Right renal cortex interstitium (tissue), 3 donors: Measurements from ENCODE around the gene C20orf144. TPM values are rescaled to one million over a fixed set of nuclear protein-coding genes. Genes with fewer than 3 reads are reported as not detected.
"Not testable (repeated sequence)": the region's sequence is repeated elsewhere in the genome, so short reads cannot be mapped to it uniquely, and the experiment has no call there.

ENCODE experiments used
- DNase-seq, 3 donors: peaks; one replicate each; pipeline ENCODE4 v3.0.0-alpha.2; 2013; ENCODE audit warnings: low read depth in 3 of 3, low spot score in 2 of 3
- polyA plus RNA-seq, 3 donors: library from polyadenylated mRNA; unstranded; fragments of 120-200 nt; gene quantifications; one replicate each; pipeline ENCODE4 v1.2.1, GENCODE V29; 2013; ENCODE audit not compliant: insufficient read length in 3 of 3

Gene C20orf144
- polyA plus RNA-seq, 3 donors, result 0.16 to 0.21 (median 0.19) TPM

DNA sequence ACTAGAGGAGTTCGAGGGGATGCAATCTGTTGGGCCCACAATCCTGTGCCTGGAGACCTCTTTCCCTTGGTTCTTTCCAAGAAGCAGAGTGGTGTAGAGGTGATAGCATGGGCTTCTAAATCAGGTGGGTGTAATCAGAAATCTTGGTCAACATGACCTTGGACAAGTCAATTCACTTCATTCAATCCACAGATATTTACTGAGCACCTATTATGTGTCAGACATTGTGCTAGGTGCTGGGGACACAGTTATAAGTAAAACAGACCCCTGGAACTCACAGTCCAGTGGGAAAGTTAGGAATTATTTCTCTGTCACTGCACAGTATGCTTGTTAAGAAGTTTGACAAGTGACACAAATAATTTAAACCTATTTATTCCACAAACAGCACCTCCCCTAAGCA, 27.4 kb downstream of the C20orf144 start:
- no peak for DNase-seq

DNA sequence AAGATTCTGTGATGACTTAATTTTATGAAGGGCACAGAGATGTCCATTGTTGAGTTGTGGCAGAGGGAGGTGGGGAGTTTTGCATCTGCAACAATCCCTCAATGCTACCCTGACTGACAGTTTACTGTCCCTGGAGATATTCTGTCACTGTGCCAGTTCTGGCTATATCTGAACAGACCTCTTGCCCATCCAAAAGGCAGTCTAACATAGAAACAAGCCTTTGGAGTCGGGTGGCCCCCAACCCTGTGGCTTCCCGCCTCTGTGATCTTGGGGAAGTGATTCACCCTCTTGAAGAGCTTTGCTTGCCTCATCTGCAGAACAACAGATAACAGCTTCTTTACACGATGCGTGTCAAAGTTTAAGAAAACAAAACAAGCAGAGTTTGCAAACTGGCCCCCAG, 27.8 kb downstream of the C20orf144 start:
- DNase-seq, result no peak

DNA sequence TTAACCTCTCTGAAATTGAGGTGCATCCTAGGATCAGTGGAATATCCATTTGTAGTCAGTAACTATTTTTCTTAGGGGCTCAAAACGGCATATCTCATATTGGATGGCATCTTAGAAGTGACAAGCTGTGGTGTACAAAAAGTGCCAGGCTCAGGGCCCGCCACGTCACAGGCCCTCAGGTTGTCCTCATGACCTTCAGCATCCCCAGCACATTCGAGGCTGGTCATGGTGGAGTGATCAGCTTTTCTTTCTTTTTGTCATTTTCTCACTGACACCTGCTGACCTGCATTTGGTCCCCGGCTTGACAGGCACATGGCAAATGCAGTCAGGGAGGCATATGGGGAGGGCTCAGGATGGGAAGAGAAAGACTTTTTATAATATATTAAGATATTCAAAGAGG, 31.2 kb downstream of the C20orf144 start:
- no peak for DNase-seq

DNA sequence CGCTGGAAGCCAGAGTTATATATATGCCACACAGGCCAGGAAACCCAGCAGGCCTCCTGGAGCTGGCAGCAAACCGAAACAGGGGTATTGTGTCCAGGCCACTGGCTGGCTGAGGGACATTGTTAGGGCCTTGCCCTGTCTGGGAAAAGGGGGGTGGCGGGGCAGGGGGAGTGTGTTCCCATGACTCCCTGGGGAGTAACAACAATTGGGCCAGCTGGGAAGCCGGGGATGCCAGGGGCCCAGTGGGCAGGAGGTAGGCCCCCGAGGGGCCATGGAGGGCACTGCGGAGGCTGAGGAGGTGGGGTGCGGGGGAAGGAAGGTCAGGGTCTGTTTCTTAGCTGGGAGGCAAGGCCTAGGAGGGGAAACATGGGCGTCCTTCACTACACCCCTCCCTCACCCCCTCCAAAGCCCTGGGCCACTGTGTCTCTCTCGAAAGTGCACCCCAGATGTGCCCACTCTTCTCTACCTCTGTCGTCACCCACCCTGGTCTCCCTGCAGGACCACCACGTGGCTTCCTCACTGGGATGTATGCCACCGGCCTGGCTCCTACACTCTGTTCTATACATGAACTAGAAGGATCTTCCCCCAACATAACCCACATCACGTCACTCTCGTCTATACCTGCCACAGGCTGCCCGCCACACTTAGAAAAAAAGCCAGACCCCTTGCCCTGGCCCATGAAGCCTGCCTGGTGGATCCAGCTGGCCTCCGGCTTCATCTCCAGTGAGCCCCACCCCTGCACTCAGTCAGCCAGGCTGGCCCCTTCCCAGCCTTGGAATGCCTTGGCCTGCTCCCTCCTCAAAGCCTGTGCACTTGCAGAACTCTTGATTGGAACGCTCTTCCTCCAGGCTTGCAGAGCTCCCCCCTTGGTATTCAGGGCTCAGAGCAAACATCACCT, 31.9 kb downstream of the C20orf144 start:
- no peak for DNase-seq

DNA sequence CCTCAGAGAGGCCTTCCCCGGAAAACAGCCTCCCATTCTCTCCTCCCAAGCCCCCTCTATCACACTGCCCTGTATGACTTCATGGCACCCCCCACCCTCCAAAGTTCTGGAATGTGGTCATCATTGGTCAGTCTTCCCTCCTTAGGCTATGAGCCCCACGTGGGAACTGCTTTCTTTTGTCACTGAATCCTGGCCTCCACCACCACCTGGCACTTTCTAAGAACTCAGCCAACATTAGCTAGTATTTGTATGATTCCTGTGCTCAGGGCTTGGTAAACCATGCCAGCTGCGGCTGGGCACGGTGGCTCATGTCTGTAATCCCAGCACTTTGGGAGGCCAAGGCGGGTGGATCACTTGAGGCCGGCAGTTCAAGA, 32.5 kb downstream of the C20orf144 start:
- DNase-seq, result no peak

DNA sequence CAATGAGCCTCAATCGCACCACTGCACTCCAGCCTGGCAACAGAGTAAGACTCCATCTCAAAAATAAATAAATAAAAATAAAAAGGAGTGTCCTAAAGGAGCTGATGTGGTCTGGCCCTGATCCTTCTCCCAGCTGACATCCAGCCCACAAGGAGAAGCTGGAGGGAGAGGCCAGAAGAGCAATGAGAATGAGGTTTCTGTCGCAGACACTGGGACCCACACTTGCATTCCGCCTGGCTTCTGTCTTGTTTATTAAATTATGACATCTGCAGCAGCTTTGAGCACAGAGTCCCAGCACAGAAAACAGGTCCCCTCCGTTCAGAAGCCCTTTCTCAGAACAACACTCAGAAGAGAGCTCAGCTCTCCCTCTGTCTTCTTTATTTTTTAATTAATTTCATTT, 34.3 kb downstream of the C20orf144 start:
- DNase-seq, result no peak

DNA sequence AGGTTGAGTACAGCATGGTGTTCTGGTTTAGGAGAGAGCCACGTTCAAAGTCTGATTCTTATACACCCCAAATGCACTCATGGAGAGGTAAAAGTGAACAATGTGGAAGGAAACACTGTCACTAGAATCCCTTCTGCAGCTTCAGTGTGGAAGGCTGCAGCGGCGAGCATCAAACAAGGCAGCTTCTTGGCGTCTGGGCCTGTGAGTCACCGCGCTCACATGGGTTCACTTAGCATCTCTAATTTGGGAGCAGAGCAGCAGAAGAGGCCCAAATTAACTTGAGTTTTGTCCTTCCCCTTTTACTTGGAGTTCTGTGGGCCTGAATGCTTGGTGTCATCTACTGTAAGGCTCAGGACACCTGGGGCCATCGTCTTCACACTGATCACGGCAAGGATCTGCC, 35.0 kb downstream of the C20orf144 start:
- DNase-seq, result no peak

DNA sequence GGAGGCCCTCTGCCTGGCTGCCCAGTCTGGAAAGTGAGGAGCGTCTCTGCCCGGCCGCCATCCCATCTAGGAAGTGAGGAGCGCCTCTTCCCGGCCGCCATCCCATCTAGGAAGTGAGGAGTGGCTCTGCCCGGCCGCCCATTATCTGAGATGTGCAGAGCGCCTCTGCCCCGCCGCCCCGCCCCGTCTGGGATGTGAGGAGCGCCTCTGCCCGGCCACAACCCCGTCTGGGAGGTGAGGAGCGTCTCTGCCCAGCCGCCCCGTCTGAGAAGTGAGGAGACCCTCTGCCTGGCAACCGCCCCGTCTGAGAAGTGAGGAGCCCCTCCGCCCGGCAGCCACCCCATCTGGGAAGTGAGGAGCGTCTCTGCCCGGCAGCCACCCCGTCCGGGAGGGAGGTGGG, 36.8 kb downstream of the C20orf144 start:
- not testable (repeated sequence) for DNase-seq

DNA sequence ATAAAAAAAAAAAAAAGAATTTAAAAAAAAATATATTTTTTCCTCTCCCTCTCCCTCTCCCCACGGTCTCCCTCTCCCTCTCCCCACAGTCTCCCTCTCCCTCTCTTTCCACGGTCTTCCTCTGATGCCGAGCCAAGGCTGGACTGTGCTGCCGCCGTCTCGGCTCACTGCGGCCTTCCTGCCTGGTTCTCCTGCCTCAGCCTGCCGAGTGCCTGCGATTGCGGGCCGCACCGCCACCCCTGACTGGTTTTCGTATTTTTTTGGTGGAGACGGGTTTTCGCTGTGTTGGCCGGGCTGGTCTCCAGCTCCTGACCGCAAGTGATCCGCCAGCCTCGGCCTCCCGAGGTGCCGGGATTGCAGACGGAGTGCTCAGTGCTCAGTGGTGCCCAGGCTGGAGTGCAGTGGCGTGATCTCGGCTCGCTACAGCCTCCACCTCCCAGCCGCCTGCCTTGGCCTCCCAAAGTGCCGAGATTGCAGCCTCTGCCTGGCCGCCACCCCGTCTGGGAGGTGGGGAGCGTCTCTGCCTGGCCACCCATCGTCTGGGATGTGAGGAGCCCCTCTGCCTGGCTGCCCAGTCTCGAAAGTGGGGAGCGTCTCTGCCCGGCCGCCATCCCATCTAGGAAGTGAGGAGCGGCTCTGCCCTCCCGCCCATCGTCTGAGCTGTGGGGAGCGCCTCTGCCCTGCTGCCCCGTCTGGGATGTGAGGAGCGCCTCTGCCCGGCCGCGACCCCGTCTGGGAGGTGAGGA, 38.7 kb downstream of the C20orf144 start:
- not testable (repeated sequence) for DNase-seq

DNA sequence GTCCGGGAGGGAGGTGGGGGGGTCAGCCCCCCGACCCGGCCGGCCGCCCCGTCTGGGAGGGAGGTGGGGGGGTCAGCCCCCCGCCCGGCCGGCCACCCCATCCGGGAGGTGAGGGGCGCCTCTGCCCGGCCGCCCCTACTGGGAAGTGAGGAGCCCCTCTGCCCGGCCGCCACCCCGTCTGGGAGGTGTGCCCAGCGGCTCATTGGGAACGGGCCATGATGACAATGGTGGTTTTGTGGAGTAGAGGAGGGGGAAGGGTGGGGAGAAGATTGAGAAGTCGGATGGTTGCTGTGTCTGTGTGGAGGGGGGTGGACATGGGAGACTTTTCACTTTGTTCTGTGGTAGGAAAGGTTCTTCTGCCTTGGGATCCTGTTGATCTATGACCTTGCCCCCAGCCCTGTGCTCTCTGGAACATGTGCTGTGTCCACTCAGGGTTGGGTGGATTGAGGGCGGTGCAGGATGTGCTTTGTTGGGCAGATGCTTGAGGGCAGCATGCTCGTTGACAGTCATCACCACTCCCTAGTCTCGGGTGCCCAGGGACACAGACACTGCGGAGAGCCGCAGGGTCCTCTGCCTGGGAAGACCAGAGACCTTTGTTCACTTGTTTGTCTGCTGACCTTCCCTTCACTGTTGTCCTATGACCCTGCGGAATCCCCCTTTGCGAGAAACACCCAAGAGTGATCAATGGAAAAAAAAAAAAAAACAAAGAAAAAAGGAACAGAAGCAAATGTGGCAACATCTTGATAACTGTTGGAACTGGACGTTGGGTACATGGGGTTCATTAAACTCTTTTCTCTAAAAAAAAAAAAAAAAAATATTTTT, 39.7 kb downstream of the C20orf144 start:
- no peak for DNase-seq

DNA sequence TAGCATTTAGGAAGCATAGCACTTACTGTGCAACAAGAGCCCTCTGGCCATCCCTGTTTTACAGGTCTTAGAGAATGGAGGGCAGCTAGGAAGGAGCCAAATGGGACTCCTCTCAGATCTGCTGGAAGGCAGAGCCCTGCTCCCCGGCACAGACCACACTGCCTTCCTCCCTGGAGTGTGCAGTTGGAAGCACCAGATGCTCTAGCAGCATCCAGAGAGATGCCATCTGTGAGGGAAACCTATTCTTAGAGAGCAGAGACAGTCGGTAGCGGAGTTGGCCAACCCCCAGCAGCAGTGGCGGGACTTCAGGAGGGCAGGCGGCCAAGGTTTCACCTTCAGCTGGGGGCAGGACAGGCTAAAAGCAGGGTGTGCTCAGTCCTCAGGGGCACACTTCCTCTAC, 40.7 kb downstream of the C20orf144 start:
- no peak for DNase-seq

DNA sequence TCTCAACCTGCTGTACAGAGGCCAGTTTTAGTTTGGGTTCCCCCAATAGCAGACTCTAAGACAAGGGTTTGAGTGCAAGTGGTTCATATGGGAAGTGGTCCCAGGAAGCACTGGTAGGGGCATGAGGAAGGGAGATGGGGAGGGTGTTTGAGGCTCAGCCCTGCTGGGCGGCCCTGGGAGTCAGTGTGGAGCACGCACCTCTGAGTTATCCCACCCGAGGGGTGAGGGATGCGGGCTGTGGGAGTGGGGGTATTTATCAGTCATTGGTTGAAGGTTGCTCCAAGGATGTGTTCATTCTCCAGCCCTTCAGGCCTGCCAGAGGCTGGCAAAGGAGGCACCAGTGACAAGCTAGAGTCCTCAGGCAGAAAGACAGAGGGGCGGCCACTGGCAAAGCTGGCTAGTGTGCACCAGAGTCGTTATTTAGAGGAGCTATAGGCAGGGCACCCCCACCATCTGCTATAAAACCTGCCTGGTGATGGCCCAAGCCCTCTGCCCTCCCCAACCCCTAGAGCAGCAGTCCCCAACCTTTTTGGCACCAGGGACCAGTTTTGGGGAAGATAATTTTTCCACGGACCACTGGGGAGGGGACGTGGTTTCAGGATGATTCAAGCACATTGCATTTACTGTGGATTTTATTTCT, 41.5 kb downstream of the C20orf144 start:
- no peak for DNase-seq

DNA sequence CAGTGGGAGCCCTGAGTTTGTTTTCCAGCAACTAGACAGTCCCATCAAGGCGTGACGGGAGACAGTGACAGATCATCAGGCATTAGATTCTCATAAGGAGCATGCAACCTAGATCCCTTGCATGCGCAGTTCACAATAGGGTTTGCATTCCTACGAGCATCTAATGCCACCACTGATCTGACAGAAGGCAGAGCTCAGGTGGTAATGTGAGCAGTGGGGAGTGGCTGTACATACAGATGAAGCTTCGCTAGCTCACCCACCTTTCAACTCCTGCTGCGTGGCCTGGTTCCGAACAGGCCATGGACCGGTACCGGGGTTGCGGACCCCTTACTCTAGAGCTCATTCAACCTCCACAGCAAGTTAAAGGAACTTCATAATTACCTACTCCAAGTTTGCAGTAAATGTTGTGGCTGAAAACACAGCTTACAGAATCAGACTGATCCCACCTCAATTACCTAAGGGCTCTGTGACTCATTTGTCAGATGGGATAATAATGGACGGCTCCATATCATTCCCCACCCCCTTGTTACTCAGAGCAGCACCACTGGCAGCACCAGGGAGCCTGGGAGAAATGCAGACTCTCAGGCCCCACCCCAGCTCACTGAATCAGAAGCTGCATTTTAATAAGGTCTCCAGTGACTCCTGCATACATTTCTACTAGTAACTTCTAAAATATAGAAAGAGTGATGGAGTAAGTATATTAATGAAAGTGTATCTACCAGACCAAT, 42.2 kb downstream of the C20orf144 start:
- DNase-seq, result no peak

DNA sequence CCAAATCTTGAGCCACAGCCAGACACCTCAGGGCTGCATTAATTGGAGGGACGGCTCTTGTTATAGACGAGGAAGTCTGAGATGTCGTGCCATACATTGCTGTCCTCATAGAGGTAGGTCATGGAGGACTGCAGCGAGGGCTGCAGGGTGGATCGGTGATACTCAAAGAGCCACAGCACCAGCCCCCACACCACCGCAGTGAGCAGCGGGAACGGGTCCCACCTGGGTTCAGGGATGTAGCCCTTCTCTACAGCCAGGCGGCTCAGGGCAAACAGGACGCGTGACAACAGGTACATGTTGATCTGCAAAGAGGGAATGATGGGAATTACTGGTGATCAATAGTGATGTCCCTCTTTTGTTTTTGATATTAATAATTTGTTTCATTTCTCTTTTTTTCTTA, 45.5 kb downstream of the C20orf144 start:
- DNase-seq, result no peak

DNA sequence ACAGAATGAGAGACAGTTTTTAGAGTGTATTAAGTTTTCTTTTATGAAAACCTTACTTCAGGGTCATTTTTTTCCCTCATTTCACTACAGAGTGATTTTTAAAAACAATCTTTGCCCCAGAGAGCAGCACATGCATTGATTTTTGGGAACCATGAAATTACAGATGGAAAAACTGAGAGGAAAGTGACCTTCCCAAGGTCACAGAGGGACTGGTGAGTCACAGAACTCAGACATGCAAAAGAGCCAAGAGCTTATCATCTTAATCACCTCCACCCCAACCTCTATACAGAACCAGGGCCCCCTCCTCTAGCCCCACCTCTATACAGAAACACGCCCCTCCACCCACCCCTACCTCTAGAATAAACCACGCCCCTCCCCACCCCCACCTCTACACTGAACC, 47.3 kb downstream of the C20orf144 start:
- no peak for DNase-seq

DNA sequence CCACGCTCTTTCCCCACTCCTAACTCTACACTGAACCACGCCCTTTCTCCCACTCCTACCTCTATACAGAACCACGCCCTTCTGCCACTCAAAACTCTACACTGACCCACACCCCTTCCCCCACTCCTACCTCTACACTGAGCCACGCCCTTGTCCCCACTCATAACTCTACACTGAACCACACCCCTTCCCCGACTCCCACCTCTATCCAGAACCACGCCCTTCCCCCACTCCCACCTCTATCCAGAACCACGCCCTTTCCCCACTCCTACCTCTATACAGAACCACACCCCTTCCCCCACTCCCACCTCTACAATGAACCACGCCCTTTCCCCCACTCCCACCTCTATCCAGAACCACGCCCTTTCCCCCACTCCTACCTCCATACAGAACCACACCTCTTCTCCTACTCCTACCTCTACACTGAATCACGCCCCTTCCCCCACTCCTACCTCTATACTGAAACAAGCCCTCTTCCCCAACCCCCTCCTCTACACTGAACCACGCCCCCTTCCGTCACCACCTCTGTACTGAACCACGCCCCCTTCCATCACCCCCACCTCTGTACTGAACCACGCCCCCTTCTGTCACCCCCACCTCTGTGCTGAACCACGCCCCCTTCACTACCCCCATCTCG, 47.9 kb downstream of the C20orf144 start:
- DNase-seq, result no peak

DNA sequence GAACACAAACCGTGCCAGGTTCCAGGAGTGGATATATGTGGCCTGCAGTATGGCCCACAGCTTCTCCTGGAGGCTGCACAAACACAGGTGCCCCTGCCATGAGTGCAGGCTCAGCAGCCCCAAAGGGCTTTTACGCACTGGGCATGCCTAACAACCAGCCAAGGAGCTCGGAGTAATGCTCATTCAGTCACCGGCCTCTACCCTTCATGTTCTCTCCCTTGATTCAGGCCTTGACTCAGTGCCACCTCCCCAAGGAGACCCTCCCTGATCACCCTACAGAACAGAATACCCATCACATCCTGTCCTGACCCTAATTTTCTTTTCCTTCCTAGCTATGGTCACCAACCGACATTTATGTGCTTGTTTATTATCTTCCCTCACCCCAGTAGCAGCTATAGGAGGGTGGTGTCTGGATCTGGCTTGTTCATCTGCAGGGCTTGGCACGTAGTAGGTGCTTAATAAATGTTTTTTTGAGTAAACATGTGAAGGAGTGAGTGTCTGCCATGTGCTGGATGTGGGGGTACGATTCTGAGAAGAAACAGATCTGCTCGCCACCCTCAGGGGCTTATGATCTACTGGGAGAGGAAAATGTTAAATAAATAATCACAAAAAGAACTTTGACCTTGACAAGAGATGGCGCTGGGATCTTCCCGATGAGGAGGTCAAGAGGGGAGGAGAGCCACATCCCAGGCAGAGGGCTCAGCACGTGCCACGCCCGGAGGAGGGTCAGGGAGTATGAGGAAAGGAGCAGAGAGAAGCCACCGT, 48.7 kb downstream of the C20orf144 start:
- no peak for DNase-seq

DNA sequence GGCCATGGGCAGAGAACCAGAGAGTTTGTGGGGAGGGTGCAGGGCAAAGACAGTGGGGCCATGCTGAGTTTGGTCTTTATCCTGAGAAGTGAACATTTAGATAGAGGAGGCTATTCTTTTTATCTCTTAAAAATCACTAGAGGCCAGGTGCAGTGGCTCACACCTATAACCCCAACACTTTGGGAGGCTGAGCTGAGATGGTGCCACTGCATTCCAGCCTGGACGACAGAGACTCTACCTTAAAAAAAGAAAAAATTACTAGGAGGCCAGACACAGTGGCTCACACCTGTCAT, 49.3 kb downstream of the C20orf144 start:
- no peak for DNase-seq
